Tongue (tissue), 2 donors: ENCODE results near the gene UBR3. TPM values are rescaled to one million over a fixed set of nuclear protein-coding genes. Genes with fewer than 3 reads are reported as not detected.

Source experiments
- DNase-seq: peaks from one replicate; pipeline ENCODE4 v3.0.0-alpha.2; 2015
- total RNA-seq: library from RNA; depleted of rRNA; stranded (reverse); fragments of >200 nt; gene quantifications from one replicate; pipeline ENCODE4 v1.2.3, GENCODE V29; 2014

The UBR3 gene
- total RNA-seq, 1 donor from 2014 or later = 170 TPM

- DNase-seq = peak; percentile 12
These were observed 179.5 kb downstream of the UBR3 start for GRCh38 chr2:170006587-170007325.

DNA sequence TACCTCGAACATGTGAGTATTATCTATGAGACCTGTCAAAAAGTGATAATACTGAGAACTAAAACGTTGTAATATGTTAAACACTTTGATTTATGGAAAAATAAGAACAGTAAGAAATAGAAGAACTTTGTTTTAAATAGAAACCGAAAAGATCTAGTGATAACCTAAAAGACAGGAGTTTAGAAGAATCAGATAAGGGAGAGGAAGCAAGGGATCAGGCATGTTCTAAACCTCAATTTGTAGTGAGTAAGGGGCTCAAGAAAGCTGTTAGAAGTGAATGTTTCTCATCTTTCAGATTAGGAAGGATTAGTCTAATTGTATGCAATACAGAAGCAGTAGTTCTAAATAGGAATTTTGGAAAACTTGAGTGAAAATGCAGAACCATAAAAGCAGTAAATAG, 182.0 kb downstream of the UBR3 start:
- DNase-seq = no peak

GRCh38 chr2:170012773-170013172, 185.5 kb downstream of the UBR3 start:
- no peak for DNase-seq

DNA sequence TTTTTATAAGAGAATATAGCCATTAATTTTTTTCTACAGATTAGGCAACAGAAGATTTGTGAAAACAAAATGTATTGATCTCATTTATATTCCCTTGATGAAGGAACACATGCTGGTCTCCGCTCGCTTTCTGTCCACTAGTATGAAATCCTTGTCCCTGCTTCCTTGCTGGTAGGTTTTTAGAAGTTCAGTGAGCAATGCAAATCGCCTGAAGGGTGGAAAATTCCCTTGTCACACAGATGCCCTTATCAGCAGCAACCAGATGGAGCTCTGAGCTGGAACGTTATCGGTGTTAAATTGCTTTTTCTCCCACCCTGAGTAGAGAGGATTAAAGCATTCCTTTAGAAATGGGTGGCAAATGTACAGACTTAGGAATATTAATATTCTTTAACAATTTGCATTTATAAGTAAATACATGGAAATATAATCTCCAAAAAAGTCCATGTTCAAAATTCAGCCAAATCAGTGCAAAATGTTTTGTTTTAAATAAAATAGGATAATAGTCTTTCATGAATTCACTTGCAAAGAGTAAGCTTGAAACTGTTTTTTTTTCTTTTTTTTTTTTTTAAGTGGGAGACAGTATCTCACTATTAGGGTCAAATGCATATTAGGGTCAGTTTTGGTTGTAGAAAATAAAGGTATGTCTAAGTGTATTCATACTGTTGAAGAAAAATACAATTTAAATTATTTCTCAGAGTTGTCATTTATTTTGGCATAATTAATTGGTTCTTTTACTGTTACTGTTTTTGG, 186.7 kb downstream of the UBR3 start:
- DNase-seq = peak; percentile 24

GRCh38 chr2:170014769-170015168, 187.5 kb downstream of the UBR3 start:
- no peak for DNase-seq

- peak; percentile 3 for DNase-seq
These were observed 190.7 kb downstream of the UBR3 start for GRCh38 chr2:170017860-170018532.

GRCh38 chr2:170019060-170019805, 192.0 kb downstream of the UBR3 start:
- DNase-seq = no peak

DNA sequence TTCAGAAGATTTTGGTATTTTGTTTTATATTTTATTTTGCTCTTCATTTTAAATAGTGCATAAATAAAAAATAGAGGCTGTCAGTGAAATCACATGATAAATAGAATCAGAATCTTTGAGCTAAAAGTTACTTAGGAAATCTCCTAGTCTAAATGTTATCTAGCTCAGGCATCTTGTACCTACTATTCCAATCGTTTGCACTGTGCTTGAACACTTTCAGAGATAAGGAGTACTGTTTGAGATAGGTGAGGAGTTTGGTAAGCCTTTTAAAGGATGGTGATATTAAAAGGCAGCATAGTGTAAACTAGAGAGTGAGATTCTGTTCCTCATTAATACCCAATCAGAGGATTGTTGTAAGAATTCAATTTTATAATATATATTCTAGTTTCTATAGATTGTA, 193.5 kb downstream of the UBR3 start:
- no peak for DNase-seq

- DNase-seq = peak; percentile 37
These were observed 195.4 kb downstream of the UBR3 start for GRCh38 chr2:170022692-170023091.

DNA sequence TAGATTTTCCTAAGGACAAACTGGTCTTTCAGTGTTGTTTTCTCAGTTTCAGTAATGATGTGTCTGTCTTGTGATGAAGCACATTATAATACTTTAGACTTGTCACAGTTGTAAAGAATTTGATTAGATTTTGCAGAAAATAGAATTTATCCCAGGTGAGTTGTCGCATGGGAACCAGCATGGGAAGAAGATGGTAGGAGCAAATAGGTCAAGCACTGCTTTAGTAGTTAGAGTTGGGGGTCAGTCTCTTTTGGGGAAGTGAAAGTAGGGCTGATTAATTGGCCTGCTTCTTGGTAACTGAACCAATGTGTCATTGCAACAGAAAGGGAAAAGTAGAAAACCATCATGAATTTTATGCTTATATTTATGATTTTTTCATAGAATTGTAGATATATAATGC, 197.5 kb downstream of the UBR3 start:
- DNase-seq = no peak

DNA sequence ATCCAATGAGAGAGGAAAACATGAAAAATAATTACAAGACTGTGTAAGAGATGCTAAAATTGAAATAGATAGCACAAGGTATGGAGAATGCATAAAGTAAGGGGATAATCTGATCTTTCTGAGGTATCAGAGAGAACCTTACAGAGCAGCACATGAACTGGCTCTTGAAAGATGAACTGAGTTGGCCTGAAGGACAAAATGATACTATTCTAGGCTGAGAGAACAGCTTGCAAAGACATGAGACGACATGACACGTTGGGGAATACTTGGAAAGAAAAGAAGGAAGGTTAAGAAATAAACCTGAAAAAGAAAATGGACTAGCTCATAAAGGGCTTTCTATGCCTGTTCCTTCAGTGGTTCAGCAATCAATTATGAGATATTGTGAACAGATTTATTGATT, 198.0 kb downstream of the UBR3 start:
- DNase-seq = no peak

GRCh38 chr2:170026361-170026760, 199.1 kb downstream of the UBR3 start:
- peak; percentile 5 for DNase-seq

GRCh38 chr2:170029551-170029950, 202.3 kb downstream of the UBR3 start:
- DNase-seq = no peak

GRCh38 chr2:170030040-170030439, 202.8 kb downstream of the UBR3 start:
- no peak for DNase-seq

GRCh38 chr2:170031288-170031687, 204.0 kb downstream of the UBR3 start:
- no peak for DNase-seq

- no peak for DNase-seq
These were observed 207.3 kb downstream of the UBR3 start for GRCh38 chr2:170034596-170034995.

- DNase-seq = no peak
These were observed 211.5 kb downstream of the UBR3 start for GRCh38 chr2:170038734-170039133.

DNA sequence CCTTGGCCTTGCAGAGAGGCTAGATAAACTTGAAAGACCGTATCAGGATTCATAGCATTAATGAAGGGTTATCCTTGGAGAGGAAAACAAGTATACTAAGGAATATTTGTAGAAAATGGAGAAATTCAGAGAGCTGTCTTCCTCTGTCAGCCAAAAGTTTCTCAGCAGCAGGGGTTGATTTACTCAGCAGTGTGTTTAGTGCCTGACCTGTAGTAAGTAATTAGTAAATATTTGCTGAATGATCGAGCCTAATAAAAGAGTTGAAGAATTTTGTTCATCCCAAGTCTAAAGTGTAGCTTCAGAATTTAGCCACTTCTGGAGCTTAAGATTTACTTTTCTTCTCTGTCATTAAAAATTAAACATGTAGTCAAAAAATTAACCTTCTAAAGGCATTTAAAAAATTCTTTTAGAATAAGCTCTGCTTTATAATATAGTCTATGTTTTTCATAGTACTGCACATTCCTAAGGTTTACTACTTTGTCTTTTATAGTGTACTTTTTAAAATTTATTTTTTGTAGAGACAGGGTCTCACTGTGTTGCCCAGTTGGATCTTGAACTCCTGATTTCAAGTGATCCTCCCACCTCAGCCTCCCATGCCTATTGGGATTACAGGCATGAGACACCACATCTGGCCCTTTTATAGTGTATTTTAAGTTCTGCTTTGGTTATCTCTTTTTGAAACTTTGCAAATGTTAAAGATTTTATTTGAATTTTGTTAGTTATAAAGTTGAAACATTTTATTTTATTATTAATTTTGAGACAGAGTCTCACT, 212.3 kb downstream of the UBR3 start:
- no peak for DNase-seq

- DNase-seq = no peak
These were observed 217.7 kb downstream of the UBR3 start for GRCh38 chr2:170044751-170045478.

DNA sequence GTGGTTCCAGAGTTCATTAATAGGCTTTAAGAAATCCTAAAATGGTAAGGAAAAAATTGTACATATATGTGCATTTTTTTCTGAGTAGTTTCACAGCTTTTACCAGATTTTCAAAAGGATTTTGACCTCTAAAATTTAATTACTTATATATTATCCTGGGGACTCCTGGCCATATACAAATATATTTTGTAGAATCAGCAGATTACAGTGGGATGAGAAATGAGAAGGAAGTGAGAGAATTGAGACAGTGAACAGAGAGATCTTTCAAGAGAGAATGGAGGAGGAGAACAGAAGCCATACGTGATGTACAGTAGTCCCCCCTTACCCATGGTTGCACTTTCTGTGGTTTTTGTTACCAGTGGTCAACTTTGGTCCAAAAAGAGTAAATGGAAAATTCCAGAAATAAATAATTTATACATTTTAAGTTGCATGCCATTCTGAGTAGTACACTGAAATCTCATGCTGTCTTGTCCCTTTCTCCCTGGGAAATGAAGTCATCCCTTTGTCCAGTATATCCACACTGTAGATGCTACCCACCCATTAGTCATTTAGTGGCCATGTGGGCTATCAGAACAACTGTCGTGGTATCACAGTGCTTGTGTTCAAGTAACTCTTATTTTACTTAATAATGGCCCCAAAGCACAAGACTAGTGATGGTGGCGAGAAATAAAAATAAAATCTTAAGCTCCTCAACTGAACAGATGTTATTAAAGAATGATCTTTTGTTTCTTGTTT, 220.2 kb downstream of the UBR3 start:
- no peak for DNase-seq
